Stimulated activated CD8-positive, alpha-beta memory T cell treated with anti-CD3 and anti-CD28 coated beads, Interleukin-2, amount 100 ng/mL, for 48 hours (primary cell): ENCODE data around the gene KRT17.

Source experiments
- DNase-seq, 2 donors: peaks; one replicate each; pipeline ENCODE4 v3.0.0-alpha.2; 2020; ENCODE audit warnings: low read depth in 2 of 2

The KRT17 gene

GRCh38 chr17:41575336-41575735 is 49.0 kb downstream of the KRT17 start:
- no peak for DNase-seq

GRCh38 chr17:41571561-41572434 is 52.6 kb downstream of the KRT17 start, which contains the start of gene KRT9:
KRT9 (minus strand) TSS chr17:41572059; CDS start chr17:41571992, 67 bp downstream.
- DNase-seq = no peak
